Ovary (tissue), 3 donors: ENCODE measurements around the gene LPGAT1.

Experiments used
- POLR2A ChIP-seq: fragments of 450-650 bp; IDR thresholded peaks from one replicate; pipeline ENCODE4 v1.6.1; 2017; ENCODE audit warnings: antibody characterized with exemption, mild to moderate bottlenecking, moderate library complexity
- TF ChIP-seq, protein P1 (sequence below), 3 donors: fragments of 450-650 bp in 2 of 3; fragments of 200-600 bp in 1 of 3; IDR thresholded peaks; one replicate each; pipeline versions ENCODE4 v1.5.1 to v1.8.0; 2016 to 2022; ENCODE audit warnings: antibody characterized with exemption in 3 of 3, mild to moderate bottlenecking in 1 of 3
- donor health status: DM: no; HTN: no; CAD: no.

DNA sequence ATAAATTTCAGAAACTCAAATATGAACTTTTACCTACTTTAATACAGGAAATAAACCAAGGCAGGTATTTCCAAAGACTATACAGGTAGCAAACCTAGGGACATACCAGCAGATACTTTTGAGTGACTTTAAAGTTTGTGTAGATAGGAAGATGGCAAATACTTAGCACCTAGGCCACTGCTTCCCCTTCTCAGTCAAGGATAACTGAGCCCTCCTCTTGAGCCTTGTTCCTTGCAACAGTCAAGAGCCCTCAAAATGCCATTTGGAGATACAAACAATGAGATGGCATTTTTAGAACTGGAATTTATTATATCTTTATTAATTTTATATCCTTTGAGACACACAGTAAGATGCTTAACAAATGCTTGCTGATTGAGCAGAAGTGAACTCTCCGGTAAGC, 65.9 kb downstream of the LPGAT1 start:
- no peak for TF ChIP-seq POLR2A
- TF ChIP-seq, protein P1, sequence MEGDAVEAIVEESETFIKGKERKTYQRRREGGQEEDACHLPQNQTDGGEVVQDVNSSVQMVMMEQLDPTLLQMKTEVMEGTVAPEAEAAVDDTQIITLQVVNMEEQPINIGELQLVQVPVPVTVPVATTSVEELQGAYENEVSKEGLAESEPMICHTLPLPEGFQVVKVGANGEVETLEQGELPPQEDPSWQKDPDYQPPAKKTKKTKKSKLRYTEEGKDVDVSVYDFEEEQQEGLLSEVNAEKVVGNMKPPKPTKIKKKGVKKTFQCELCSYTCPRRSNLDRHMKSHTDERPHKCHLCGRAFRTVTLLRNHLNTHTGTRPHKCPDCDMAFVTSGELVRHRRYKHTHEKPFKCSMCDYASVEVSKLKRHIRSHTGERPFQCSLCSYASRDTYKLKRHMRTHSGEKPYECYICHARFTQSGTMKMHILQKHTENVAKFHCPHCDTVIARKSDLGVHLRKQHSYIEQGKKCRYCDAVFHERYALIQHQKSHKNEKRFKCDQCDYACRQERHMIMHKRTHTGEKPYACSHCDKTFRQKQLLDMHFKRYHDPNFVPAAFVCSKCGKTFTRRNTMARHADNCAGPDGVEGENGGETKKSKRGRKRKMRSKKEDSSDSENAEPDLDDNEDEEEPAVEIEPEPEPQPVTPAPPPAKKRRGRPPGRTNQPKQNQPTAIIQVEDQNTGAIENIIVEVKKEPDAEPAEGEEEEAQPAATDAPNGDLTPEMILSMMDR (IDR thresholded peaks at IDR 0.05), result no peak
